Astrocyte (in vitro differentiated cells and primary cell): ENCODE data around the gene NAALADL2. TPM values are rescaled to one million over a fixed set of nuclear protein-coding genes. Genes with fewer than 3 reads are reported as not detected.

Source experiments
- DNase-seq: peaks from one replicate; pipeline ENCODE4 v3.0.0-alpha.2; 2010; ENCODE audit warnings: low read depth
- FAIRE-seq: peaks from 2 replicates; lab custom pipeline; 2011; peaks lifted over from hg19 to GRCh38; lab: Jason Lieb, UNC
- H2AFZ ChIP-seq: 2 replicates; pipeline ENCODE4 v1.6.0; 2012; ENCODE audit warnings: low read depth, low read length, inconsistent platforms
- H3K27ac ChIP-seq: 2 replicates; pipeline ENCODE4 v1.5.1; 2011; ENCODE audit warnings: low read depth, low read length, inconsistent platforms
- H3K27me3 ChIP-seq: 2 replicates; pipeline ENCODE4 v1.6.0; 2011; ENCODE audit warnings: low read length, inconsistent platforms; ENCODE audit not compliant: insufficient read depth
- H3K36me3 ChIP-seq: 2 replicates; pipeline ENCODE4 v1.5.1; 2011; ENCODE audit warnings: low read length, inconsistent platforms; ENCODE audit not compliant: insufficient read depth
- H3K4me1 ChIP-seq: 2 replicates; pipeline ENCODE4 v1.5.1; 2011; ENCODE audit warnings: low read length, inconsistent platforms; ENCODE audit not compliant: insufficient read depth
- H3K4me2 ChIP-seq: 2 replicates; pipeline ENCODE4 v1.6.0; 2012; ENCODE audit warnings: low read length, inconsistent platforms
- H3K4me3 ChIP-seq: 2 replicates; pipeline ENCODE4 v1.5.1; 2011; ENCODE audit warnings: low read depth, mild to moderate bottlenecking, low read length, inconsistent platforms; ENCODE audit not compliant: insufficient read depth
- H3K79me2 ChIP-seq: 2 replicates; pipeline ENCODE4 v1.6.0; 2012; ENCODE audit warnings: mild to moderate bottlenecking, low read length, inconsistent platforms; ENCODE audit not compliant: insufficient read depth
- H3K9ac ChIP-seq: 2 replicates; pipeline ENCODE4 v1.6.0; 2012; ENCODE audit warnings: mild to moderate bottlenecking, low read length, inconsistent platforms
- H3K9me3 ChIP-seq: 2 replicates; pipeline ENCODE4 v1.5.1; 2012; ENCODE audit warnings: low read depth, mild to moderate bottlenecking, low read length, inconsistent platforms; ENCODE audit not compliant: insufficient read depth
- H4K20me1 ChIP-seq: 2 replicates; pipeline ENCODE4 v1.6.0; 2012; ENCODE audit warnings: low read length, inconsistent platforms; ENCODE audit not compliant: insufficient read depth
- H3K27ac Mint-ChIP-seq: one replicate; pipeline ENCODE4 v1.8.0; 2021; ENCODE audit warnings: mild to moderate bottlenecking, mixed read lengths; ENCODE audit not compliant: unreplicated experiment
- H3K27me3 Mint-ChIP-seq: one replicate; pipeline ENCODE4 v1.8.0; 2021; ENCODE audit warnings: low read depth, mixed read lengths; ENCODE audit not compliant: unreplicated experiment
- H3K36me3 Mint-ChIP-seq: one replicate; pipeline ENCODE4 v1.8.0; 2021; ENCODE audit warnings: low read depth, mixed read lengths; ENCODE audit not compliant: unreplicated experiment
- H3K4me1 Mint-ChIP-seq: one replicate; pipeline ENCODE4 v1.8.0; 2021; ENCODE audit warnings: low read depth, mixed read lengths; ENCODE audit not compliant: unreplicated experiment
- H3K4me3 Mint-ChIP-seq: one replicate; pipeline ENCODE4 v1.8.0; 2021; ENCODE audit warnings: mild to moderate bottlenecking, moderate library complexity, mixed read lengths; ENCODE audit not compliant: unreplicated experiment
- H3K9me3 Mint-ChIP-seq: one replicate; pipeline ENCODE4 v1.8.0; 2021; ENCODE audit warnings: mild to moderate bottlenecking, mixed read lengths; ENCODE audit not compliant: unreplicated experiment
- CTCF ChIP-seq: IDR thresholded peaks from 2 replicates; pipeline ENCODE4 v1.5.1; 2011; ENCODE audit warnings: low read depth, mild to moderate bottlenecking, inconsistent platforms, low read length, moderate library complexity; ENCODE audit not compliant: insufficient read depth
- EZH2 ChIP-seq: IDR thresholded peaks from 2 replicates; pipeline ENCODE4 v1.6.1; 2012; ENCODE audit warnings: mild to moderate bottlenecking, low read length, inconsistent platforms; ENCODE audit not compliant: insufficient read depth
- total RNA-seq: library from RNA; stranded (reverse); gene quantifications from 2 replicates; pipeline ENCODE4 v1.2.1, GENCODE V29; 2021

The NAALADL2 gene
- total RNA-seq, 1 donor from 2014 or later: 2.7 TPM

GRCh38 chr3:174951498-174952005, 92.4 kb downstream of the NAALADL2 start:
- no peak overlapping the region for H3K4me3 ChIP-seq
- H3K27me3 Mint-ChIP-seq: no peaks in the 10 kb centered on the region
- peaks cover 36% of the 10 kb centered on the region for H3K4me1 ChIP-seq
- H3K27ac ChIP-seq: peak overlapping the region; percentile 77
- no peak overlapping the region for H3K4me3 Mint-ChIP-seq
- H3K27me3 ChIP-seq: no peaks in the 10 kb centered on the region
- H3K9me3 ChIP-seq: no peaks in the 10 kb centered on the region
- TF ChIP-seq CTCF: no peak
- no peak for TF ChIP-seq EZH2
- no peaks in the 10 kb centered on the region for H3K79me2 ChIP-seq
- H4K20me1 ChIP-seq: no peaks in the 10 kb centered on the region
- no peaks in the 10 kb centered on the region for H3K9me3 Mint-ChIP-seq
- no peak for FAIRE-seq
- no peak overlapping the region for H3K9ac ChIP-seq
- no peaks in the 10 kb centered on the region for H3K36me3 ChIP-seq
- H3K27ac Mint-ChIP-seq: peak overlapping the region; percentile 93
- peak overlapping the region; percentile 39 for H3K4me2 ChIP-seq
- peaks cover 28% of the 10 kb centered on the region for H3K4me1 Mint-ChIP-seq
- no peaks in the 10 kb centered on the region for H3K36me3 Mint-ChIP-seq
- no peak for DNase-seq
- H2AFZ ChIP-seq: no peak overlapping the region

- H3K4me2 ChIP-seq: no peak overlapping the region
- no peak for DNase-seq
- no peak overlapping the region for H3K9ac ChIP-seq
- Mint-ChIP-seq H3K27me3 (no peaks in the 10 kb centered on the region), H3K36me3 (no peaks in the 10 kb centered on the region), H3K9me3 (no peaks in the 10 kb centered on the region), H3K4me3 (no peak overlapping the region), H3K4me1 (peaks cover 41% of the 10 kb centered on the region), H3K27ac (no peak overlapping the region)
- no peak overlapping the region for H2AFZ ChIP-seq
- H3K36me3 ChIP-seq: no peaks in the 10 kb centered on the region
- no peak for TF ChIP-seq CTCF
- no peak for TF ChIP-seq EZH2
- no peak overlapping the region for H3K27ac ChIP-seq
- no peaks in the 10 kb centered on the region for H4K20me1 ChIP-seq
- no peaks in the 10 kb centered on the region for H3K9me3 ChIP-seq
- H3K79me2 ChIP-seq: no peaks in the 10 kb centered on the region
- H3K4me3 ChIP-seq: no peak overlapping the region
- no peaks in the 10 kb centered on the region for H3K27me3 ChIP-seq
- no peak for FAIRE-seq
- H3K4me1 ChIP-seq: peaks cover 47% of the 10 kb centered on the region
Measured at GRCh38 chr3:174953068-174953467, 93.9 kb downstream of the NAALADL2 start.

- H4K20me1 ChIP-seq: no peaks in the 10 kb centered on the region
- no peak overlapping the region for H3K4me3 ChIP-seq
- no peak overlapping the region for H2AFZ ChIP-seq
- peaks cover 31% of the 10 kb centered on the region for H3K4me1 ChIP-seq
- H3K9me3 ChIP-seq: no peaks in the 10 kb centered on the region
- Mint-ChIP-seq H3K27me3 (no peaks in the 10 kb centered on the region), H3K4me3 (no peak overlapping the region), H3K27ac (peak overlapping the region; percentile 86), H3K36me3 (no peaks in the 10 kb centered on the region), H3K4me1 (peaks cover 39% of the 10 kb centered on the region), H3K9me3 (no peaks in the 10 kb centered on the region)
- H3K4me2 ChIP-seq: peak overlapping the region; percentile 13
- no peak for TF ChIP-seq EZH2
- no peak for TF ChIP-seq CTCF
- no peaks in the 10 kb centered on the region for H3K79me2 ChIP-seq
- DNase-seq: peak; percentile 58
- H3K36me3 ChIP-seq: no peaks in the 10 kb centered on the region
- H3K27ac ChIP-seq: peak overlapping the region; percentile 25
- no peaks in the 10 kb centered on the region for H3K27me3 ChIP-seq
- FAIRE-seq: peak; percentile 32
- H3K9ac ChIP-seq: no peak overlapping the region
Measured at GRCh38 chr3:174955513-174956016, 96.4 kb downstream of the NAALADL2 start.
